MV-4-11 (cell line): ENCODE data around the gene MMP17.
"Not testable (repeated sequence)": the region's sequence is repeated elsewhere in the genome, so short reads cannot be mapped to it uniquely, and the experiment has no call there.

Experiments used
- DNase-seq: peaks from one replicate; lab custom pipeline; 2025; lab: John Stamatoyannopoulos, UW

MMP17 gene

GRCh38 chr12:131865180-131865875 is 37.1 kb downstream of the MMP17 start:
- DNase-seq = no peak

- peak; percentile 33 for DNase-seq
Observed at GRCh38 chr12:131867471-131867870, 39.3 kb downstream of the MMP17 start.

GRCh38 chr12:131867891-131868675 is 39.9 kb downstream of the MMP17 start:
- no peak for DNase-seq

- DNase-seq = no peak
Observed at GRCh38 chr12:131869871-131870418, 41.8 kb downstream of the MMP17 start.

GRCh38 chr12:131871677-131872076 is 43.5 kb downstream of the MMP17 start:
- DNase-seq = no peak

- peak; percentile 49 for DNase-seq
Observed at GRCh38 chr12:131872154-131873051, 44.2 kb downstream of the MMP17 start.

- no peak for DNase-seq
Observed at GRCh38 chr12:131873293-131873692, 45.1 kb downstream of the MMP17 start.

- peak; percentile 27 for DNase-seq
Observed at GRCh38 chr12:131874972-131875371, 46.8 kb downstream of the MMP17 start.

- DNase-seq = not testable (repeated sequence)
Observed at GRCh38 chr12:131877216-131877615, 49.0 kb downstream of the MMP17 start.

- peak; percentile 30 for DNase-seq
Observed at GRCh38 chr12:131878436-131878835, 50.2 kb downstream of the MMP17 start.

- DNase-seq = peak; percentile 60
Observed at GRCh38 chr12:131882804-131883520, 54.8 kb downstream of the MMP17 start.

GRCh38 chr12:131883521-131883900 is 55.3 kb downstream of the MMP17 start:
- DNase-seq = no peak

- peak; percentile 85 for DNase-seq
Observed at GRCh38 chr12:131885076-131885475, 56.9 kb downstream of the MMP17 start.

- no peak for DNase-seq
Observed at GRCh38 chr12:131885543-131886057, 57.4 kb downstream of the MMP17 start.

- not testable (repeated sequence) for DNase-seq
Observed at GRCh38 chr12:131891722-131892121, 63.5 kb downstream of the MMP17 start.

- DNase-seq = no peak
Observed at GRCh38 chr12:131892711-131893604, 64.8 kb downstream of the MMP17 start.

- no peak for DNase-seq
Observed at GRCh38 chr12:131893605-131894312, 65.6 kb downstream of the MMP17 start.

GRCh38 chr12:131894313-131894860 is 66.2 kb downstream of the MMP17 start, which contains the start of gene ULK1:
ULK1 (plus strand) TSS chr12:131894622; CDS start chr12:131895002, 380 bp downstream.
- DNase-seq = peak; percentile 72
